LNCAP (cell line): ENCODE results near the gene DNAH1.

Experiments
- TF ChIP-seq, protein P1 (sequence below): fragments of 450-650 bp; IDR thresholded peaks from 2 replicates; pipeline ENCODE4 v1.5.1; 2017; ENCODE audit warnings: mild to moderate bottlenecking

DNAH1 gene

DNA sequence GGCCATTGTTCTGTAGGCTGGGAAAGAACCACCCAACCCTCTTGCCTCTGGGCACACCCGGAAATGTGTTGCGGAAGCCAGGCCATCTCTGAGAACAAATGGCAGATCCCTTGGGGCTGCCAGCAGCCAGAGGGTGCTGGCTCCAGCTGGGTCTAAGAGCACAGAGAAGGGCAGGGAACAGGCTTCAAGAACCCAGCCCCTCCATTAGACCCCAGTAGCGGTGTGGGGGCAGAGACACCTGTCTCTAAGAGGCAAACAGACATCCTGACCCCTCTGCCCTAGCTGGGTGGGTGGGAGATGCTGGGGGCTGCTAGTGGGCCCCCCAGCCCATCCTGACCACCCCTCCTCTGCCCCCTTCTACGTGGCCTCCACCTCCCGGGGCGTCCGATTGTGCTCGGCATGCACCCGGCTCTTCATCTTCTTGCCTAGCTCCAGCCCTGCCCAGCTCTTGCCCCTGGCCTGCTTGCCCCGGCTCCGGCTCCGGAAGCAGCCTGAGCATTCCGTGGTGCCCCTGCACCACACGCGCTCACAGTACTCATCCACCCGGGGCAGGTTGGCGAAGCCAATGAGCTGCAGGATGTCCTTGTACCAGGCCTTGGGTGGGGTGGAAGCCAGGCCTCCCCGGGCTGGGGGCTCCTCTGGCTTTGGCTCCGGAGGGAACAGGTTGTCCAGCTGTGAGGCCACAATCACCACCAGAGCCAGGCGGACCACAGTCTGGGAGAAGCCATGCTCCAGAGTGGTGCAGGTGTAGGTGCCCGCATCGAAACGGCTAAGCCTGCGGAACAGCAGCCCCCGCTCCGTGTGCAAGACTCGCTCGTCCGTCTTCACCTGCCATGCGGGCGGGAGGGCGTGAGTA, 119.4 kb downstream of the DNAH1 start:
- TF ChIP-seq, protein P1, sequence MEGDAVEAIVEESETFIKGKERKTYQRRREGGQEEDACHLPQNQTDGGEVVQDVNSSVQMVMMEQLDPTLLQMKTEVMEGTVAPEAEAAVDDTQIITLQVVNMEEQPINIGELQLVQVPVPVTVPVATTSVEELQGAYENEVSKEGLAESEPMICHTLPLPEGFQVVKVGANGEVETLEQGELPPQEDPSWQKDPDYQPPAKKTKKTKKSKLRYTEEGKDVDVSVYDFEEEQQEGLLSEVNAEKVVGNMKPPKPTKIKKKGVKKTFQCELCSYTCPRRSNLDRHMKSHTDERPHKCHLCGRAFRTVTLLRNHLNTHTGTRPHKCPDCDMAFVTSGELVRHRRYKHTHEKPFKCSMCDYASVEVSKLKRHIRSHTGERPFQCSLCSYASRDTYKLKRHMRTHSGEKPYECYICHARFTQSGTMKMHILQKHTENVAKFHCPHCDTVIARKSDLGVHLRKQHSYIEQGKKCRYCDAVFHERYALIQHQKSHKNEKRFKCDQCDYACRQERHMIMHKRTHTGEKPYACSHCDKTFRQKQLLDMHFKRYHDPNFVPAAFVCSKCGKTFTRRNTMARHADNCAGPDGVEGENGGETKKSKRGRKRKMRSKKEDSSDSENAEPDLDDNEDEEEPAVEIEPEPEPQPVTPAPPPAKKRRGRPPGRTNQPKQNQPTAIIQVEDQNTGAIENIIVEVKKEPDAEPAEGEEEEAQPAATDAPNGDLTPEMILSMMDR = no peak

DNA sequence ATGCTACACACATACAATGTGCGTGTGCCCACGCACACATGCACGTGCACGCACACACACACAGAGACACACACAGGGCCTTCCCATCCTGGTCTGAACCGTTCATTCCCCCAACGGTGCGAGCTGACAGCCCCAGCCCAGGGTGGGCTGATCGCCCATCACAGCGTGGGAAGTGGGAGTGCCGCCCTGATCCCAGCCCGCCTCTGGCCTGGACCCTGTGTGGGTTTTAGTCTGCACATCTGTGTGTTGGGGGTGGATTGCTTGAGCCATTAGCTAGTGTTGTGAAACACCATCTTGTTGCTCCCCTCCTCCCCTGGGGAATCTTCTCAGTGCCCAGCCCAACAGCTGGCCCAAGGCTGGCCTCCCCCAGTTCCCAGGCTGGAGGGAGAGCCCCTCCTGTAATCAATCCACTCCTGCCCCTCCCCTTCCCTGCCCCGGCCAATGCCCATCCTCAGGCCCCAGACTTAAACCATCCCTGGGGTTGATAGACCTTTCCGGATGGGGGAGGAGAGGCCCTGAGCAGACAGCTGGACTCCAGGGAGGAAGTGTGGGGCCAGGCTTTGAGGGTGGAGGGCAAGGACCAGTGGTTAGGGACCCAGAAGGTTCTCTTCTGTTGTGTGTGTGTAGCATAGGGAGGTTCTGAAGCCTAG, 120.5 kb downstream of the DNAH1 start:
- TF ChIP-seq, protein P1 = no peak

DNA sequence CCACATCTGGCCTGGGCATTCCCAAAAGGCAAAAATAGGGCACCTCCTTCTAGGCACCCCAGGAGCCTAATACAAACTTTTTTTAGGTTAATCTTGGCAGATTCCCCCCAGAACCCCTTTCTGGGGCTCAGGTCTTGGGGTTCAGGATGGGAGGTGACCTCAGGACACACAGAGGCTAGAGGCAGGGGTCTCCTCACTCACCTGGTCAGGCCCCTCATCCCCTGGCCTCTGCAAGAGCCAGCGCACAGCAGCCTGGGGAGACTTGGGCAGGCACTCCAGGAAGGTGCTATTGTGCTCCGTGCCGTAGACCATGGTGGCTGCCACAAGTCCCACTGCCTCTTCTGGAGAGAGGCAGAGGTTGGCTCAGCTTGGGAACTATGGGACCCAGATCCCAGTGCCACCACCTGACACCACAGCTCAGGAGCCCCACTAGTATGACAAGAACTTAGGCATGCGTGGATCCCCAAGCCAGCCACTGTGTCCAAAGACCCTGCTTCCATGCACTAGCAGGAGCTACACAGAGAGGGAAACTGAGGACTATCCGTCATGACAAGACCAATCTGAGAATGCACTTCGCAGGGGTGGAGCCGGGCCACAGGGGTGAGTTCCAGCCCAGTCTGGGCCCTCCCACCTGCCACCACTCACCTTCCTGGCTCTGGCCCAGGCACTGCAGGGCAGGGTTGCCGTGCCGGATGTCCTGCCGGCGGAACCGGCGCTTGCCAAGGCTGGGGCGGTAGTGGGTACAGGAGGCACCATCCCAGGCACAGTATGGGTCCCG, 121.4 kb downstream of the DNAH1 start:
- TF ChIP-seq, protein P1 = no peak

DNA sequence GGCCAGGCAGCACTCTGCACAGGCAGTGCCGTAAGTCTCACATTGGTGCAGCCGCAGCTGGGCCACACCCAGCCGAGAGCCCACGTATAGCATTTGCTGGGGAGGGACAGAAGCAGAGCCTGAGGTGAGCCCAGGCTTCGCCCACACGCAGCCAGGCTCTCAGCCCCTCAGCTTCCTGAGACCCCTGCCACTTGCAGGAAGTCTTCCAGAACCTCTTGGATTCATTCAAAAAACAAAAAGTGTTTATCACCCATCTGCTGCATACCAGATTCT, 121.9 kb downstream of the DNAH1 start:
- TF ChIP-seq, protein P1 = no peak

DNA sequence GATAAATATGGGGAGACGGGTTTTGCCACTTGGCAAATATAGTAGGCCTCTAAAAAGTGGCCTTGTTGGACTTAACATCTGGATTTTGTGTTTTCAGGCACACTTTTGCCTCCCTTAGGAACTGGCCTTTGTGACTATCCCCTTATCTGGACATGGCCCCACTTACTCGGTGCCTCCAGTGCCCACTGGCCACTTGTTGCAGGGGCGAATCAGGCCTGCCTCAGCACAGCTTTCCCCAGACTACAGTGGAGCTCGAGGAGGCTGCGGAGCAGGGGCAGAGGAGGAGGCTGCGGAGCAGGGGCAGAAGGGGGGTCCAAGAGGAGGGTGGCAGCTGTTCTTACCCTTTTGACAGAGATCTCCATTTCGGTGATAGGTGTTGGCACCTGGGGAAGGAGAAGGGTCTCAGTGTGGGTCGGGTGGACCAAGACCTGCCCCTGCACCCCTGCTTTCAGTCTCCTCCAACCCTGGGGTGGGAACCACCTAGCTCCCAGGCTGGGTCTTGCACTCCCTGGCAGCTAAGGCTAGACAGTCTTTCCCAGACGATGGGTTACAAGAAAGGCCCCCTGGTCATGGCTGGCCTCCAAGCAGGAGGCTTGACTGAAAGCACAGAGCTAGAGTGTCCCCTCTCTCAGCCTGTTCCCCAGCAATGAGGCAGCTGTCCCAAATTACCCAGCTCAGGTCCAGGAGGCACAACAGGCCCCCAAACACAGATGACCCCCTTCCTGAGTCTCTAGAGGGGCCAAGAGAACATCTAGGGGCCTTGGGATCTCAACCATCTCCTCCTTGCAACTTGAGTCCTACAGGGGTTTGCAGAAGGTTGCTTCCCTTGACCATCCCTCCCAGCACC, 122.7 kb downstream of the DNAH1 start:
- TF ChIP-seq, protein P1 = no peak

DNA sequence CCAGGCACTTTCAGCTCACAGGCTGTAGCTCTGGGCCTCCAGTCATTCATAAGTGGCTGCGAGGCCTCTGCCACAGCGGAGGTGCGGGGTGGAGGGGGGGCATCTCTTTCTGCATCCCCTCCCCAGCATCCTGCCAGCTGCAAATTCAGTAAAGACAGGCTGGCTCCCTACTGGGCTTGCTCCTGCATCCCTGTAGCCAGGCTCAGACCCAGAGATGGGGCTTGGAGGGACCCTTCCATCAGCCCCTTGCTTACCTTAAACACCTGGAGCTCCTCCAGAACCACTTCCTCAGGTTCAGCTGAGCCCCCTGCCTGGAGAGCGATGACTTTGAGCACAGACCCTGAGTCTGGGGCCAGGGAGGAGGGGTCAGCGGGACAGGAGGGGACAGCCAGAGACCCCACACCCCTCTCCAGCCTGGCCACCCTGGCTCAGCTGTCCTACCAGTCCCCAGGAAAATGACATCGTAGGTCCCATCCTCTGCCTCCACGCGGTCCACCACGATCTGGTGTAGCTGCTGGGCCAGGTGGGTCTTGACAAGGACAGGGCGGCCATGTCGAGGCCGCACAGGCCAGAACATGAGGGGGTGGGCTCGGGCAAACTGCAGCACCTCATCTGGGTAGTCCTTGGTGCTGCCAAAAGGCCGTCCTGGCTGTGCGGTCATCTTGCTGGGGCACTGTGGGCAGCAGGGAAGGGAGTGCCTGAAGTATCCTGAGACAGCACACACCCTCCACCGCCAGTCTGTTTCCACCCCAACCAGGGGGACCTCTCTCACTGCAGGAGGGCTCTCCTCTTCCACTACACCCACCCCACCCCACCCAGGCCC, 123.5 kb downstream of the DNAH1 start:
- TF ChIP-seq, protein P1 = no peak

DNA sequence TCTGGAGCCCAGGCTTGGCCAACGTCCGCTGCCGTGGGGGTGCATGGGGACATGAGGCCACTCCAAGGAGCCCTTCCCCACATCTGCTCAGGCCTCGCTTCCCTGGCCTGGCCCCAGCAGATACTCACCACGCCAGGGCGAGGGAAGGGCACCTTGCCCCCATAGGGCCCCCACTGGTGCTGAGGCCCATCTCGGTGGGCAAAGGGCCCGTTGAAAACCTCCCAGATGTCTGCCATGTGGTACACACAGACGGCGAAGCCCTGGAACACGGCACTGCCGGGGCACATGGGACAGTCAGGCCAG, 124.1 kb downstream of the DNAH1 start:
- TF ChIP-seq, protein P1 = no peak
